ENCODE measurements around the gene VNN1. TPM values are rescaled to one million over a fixed set of nuclear protein-coding genes. Genes with fewer than 3 reads are reported as not detected.
"Not testable (repeated sequence)": the region's sequence is repeated elsewhere in the genome, so short reads cannot be mapped to it uniquely, and the experiment has no call there.

VNN1 gene
- polyA plus RNA-seq, 2 donors, result 0.28 to 0.29 TPM

DNA sequence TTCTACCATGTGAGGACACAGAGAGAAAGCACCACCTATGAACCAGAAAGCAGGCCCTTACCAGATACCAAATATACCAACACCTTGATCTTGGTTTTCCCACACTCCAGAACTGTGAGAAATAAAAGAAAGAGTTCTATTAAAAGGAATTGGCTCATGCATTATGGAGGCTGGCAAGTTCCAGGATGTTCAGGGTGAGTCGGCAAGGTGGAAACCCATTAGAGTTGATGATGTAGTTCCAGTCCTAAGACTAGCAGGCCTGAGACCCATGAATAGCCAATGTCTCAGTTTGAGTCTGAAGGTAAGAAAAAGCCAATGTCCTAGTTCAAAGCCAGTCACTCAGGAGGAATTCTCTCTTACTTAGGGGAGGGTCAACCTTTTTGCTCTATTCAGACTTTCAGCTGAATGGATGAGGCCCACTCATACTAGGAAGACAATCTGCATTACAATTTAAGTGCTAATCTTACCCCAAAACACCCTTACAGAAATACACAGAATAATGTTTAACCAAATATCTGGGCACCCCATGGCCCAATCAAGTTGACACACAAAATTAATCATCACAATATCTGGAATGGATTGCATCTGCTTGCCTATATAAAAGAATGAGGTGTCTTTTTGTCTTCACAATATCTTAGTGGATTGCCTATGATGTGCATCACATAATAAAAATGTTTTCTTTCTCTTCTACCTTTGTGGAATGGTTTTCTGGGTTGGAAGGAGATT lies 49.4 kb downstream of the VNN1 start:
- Histone ChIP-seq H3K27ac (ENCODE audit: low read depth in 2 of 2, low read length in 1 of 2) (no peak overlapping the region), H3K9me3 (ENCODE audit: control insufficient read depth in 2 of 2, insufficient read depth in 1 of 2, low read depth in 1 of 2, low read length in 1 of 2) (no peaks in the 10 kb centered on the region), H3K27me3 (ENCODE audit: control insufficient read depth in 1 of 2, insufficient read depth in 2 of 2, low read length in 2 of 2) (no peaks in the 10 kb centered on the region), H3K36me3 (ENCODE audit: control insufficient read depth in 2 of 2, insufficient read depth in 2 of 2, low read length in 1 of 2) (no peaks in the 10 kb centered on the region), H3K4me3 (ENCODE audit: low read depth in 1 of 2, low read length in 2 of 2) (no peak overlapping the region), H3K4me1 (ENCODE audit: control insufficient read depth in 2 of 2, insufficient read depth in 2 of 2, low read length in 1 of 2) (no peaks in the 10 kb centered on the region)
- WGBS, 2 donors, result 99 to 100% methylated on average over 1 of the region's 1 CpG

DNA sequence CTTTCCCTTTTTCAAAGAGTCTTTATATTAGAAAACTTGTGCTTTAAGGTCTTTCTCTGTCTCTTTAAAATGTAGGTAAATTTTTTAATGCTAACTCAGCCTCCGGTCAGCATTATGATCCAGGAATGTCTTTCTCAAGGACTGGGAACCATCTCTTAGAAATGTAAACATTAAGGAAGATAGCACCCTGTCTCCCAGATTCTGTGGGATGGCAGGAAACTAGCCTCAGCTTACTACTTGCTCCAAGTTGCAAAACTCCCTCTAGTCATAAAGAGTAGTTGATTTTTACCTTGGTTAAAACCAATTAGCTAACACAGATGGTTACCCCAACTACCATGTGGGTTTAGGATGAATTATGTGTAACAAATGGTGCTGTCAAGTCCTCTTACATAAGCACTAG lies 50.2 kb downstream of the VNN1 start:
- Histone ChIP-seq H3K27ac (ENCODE audit: low read depth in 2 of 2, low read length in 1 of 2) (no peak overlapping the region), H3K4me1 (ENCODE audit: control insufficient read depth in 2 of 2, insufficient read depth in 2 of 2, low read length in 1 of 2) (no peaks in the 10 kb centered on the region), H3K9me3 (ENCODE audit: control insufficient read depth in 2 of 2, insufficient read depth in 1 of 2, low read depth in 1 of 2, low read length in 1 of 2) (no peaks in the 10 kb centered on the region), H3K27me3 (ENCODE audit: control insufficient read depth in 1 of 2, insufficient read depth in 2 of 2, low read length in 2 of 2) (no peaks in the 10 kb centered on the region), H3K36me3 (ENCODE audit: control insufficient read depth in 2 of 2, insufficient read depth in 2 of 2, low read length in 1 of 2) (no peaks in the 10 kb centered on the region), H3K4me3 (ENCODE audit: low read depth in 1 of 2, low read length in 2 of 2) (no peak overlapping the region)
- 77 to 82% methylated on average over 1 of the region's 1 CpG for WGBS, 2 donors

DNA sequence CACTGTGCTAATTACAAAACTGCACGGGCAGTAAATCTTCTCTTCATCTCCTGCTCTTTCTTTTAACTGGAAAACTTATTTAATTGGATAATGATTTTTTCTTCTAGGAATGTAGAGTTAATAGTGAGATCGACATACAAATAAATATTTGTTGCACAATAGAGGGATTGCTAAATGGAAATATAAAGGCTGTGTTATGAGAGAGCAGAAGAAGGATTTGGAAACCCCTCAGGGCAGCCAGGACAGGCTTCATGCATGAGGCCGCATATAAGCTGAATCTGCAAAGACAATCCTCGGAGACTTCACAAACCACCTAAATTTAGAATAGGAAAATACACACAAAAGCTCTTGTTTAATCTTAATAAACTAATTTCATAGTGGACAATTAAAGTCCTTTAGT lies 51.9 kb downstream of the VNN1 start:
- Histone ChIP-seq H3K4me3 (ENCODE audit: low read depth in 1 of 2, low read length in 2 of 2) (no peak overlapping the region), H3K27me3 (ENCODE audit: control insufficient read depth in 1 of 2, insufficient read depth in 2 of 2, low read length in 2 of 2) (no peaks in the 10 kb centered on the region), H3K9me3 (ENCODE audit: control insufficient read depth in 2 of 2, insufficient read depth in 1 of 2, low read depth in 1 of 2, low read length in 1 of 2) (no peaks in the 10 kb centered on the region), H3K27ac (ENCODE audit: low read depth in 2 of 2, low read length in 1 of 2) (no peak overlapping the region), H3K4me1 (ENCODE audit: control insufficient read depth in 2 of 2, insufficient read depth in 2 of 2, low read length in 1 of 2) (no peaks in the 10 kb centered on the region), H3K36me3 (ENCODE audit: control insufficient read depth in 2 of 2, insufficient read depth in 2 of 2, low read length in 1 of 2) (no peaks in the 10 kb centered on the region)
- WGBS, 2 donors, result 76 to 87% methylated on average over 4 of the region's 4 CpGs

DNA sequence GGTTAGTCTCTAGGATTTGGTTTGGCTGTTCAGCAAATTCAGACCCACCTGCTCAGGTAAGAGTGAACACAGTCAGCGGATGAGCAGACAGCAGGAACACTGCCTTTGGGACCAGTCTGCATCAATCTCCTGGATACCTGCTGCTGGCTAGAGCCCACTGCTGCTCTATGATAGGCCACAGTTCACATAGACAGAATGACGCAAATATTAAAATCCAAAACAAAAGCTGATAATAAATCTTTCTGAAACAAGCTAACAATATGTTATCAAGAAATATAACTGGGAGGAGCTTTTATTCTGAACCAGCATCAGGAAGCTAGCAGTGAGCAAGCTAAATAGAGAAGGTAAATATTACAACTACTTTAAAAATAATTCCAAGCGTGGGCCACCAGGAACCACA lies 54.8 kb downstream of the VNN1 start, which contains the start of gene TAAR1:
Gene TAAR1 (minus strand): TSS at position 101 of the 400 bp plus-strand sequence. CDS start 13,179 bp downstream, outside the sequence.
- no peak within 1 kb of the TSS for H3K4me3 ChIP-seq (ENCODE audit: low read depth in 1 of 2, low read length in 2 of 2)
- WGBS, 2 donors, result 73 to 89% methylated on average over 3 of the region's 3 CpGs
- H3K4me1 ChIP-seq (ENCODE audit: control insufficient read depth in 2 of 2, insufficient read depth in 2 of 2, low read length in 1 of 2), result no peaks in the 10 kb centered on the region
- H3K36me3 ChIP-seq (ENCODE audit: control insufficient read depth in 2 of 2, insufficient read depth in 2 of 2, low read length in 1 of 2), result no peaks in the 10 kb centered on the region
- no peaks in the 10 kb centered on the region for H3K27me3 ChIP-seq (ENCODE audit: control insufficient read depth in 1 of 2, insufficient read depth in 2 of 2, low read length in 2 of 2)
- H3K9me3 ChIP-seq (ENCODE audit: control insufficient read depth in 2 of 2, insufficient read depth in 1 of 2, low read depth in 1 of 2, low read length in 1 of 2), result no peaks in the 10 kb centered on the region
- no peak within 1 kb of the TSS for H3K27ac ChIP-seq (ENCODE audit: low read depth in 2 of 2, low read length in 1 of 2)

- no peaks in the 10 kb centered on the region for H3K9me3 ChIP-seq (ENCODE audit: control insufficient read depth in 2 of 2, insufficient read depth in 1 of 2, low read depth in 1 of 2, low read length in 1 of 2)
- H3K27ac ChIP-seq (ENCODE audit: low read depth in 2 of 2, low read length in 1 of 2), result no peak overlapping the region
- H3K27me3 ChIP-seq (ENCODE audit: control insufficient read depth in 1 of 2, insufficient read depth in 2 of 2, low read length in 2 of 2), result no peaks in the 10 kb centered on the region
- no peak overlapping the region for H3K4me3 ChIP-seq (ENCODE audit: low read depth in 1 of 2, low read length in 2 of 2)
- no peaks in the 10 kb centered on the region for H3K36me3 ChIP-seq (ENCODE audit: control insufficient read depth in 2 of 2, insufficient read depth in 2 of 2, low read length in 1 of 2)
- WGBS, 2 donors, result 84 to 85% methylated on average over 3 of the region's 3 CpGs
- H3K4me1 ChIP-seq (ENCODE audit: control insufficient read depth in 2 of 2, insufficient read depth in 2 of 2, low read length in 1 of 2), result no peaks in the 10 kb centered on the region
These were observed 62.8 kb downstream of the VNN1 start for GRCh38 chr6:132651062-132651461.

DNA sequence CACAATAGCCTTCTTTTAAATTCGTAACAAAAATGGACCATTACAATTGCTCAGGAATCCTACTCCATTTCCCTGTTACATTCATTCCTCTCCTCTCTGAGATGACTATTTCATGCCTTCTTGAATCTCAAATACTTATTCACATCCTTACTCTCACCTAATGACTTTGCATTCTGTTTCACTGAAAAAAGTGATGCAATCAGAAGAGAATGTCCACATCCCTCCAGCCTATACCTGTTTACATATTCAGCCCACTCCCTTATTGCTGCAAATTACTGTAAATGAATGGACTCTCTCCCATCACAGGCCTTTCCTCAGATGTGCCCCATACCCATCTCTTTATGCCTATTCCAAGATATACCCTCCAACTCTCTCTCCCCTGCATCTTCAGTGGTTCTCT lies 63.4 kb downstream of the VNN1 start:
- Histone ChIP-seq H3K4me1 (ENCODE audit: control insufficient read depth in 2 of 2, insufficient read depth in 2 of 2, low read length in 1 of 2) (no peaks in the 10 kb centered on the region), H3K27ac (ENCODE audit: low read depth in 2 of 2, low read length in 1 of 2) (no peak overlapping the region), H3K27me3 (ENCODE audit: control insufficient read depth in 1 of 2, insufficient read depth in 2 of 2, low read length in 2 of 2) (no peaks in the 10 kb centered on the region), H3K4me3 (ENCODE audit: low read depth in 1 of 2, low read length in 2 of 2) (no peak overlapping the region), H3K9me3 (ENCODE audit: control insufficient read depth in 2 of 2, insufficient read depth in 1 of 2, low read depth in 1 of 2, low read length in 1 of 2) (no peaks in the 10 kb centered on the region), H3K36me3 (ENCODE audit: control insufficient read depth in 2 of 2, insufficient read depth in 2 of 2, low read length in 1 of 2) (no peaks in the 10 kb centered on the region)
- WGBS, 2 donors, result 82 to 91% methylated on average over 1 of the region's 1 CpG

- Histone ChIP-seq H3K36me3 (ENCODE audit: control insufficient read depth in 2 of 2, insufficient read depth in 2 of 2, low read length in 1 of 2) (no peaks in the 10 kb centered on the region), H3K4me1 (ENCODE audit: control insufficient read depth in 2 of 2, insufficient read depth in 2 of 2, low read length in 1 of 2) (no peaks in the 10 kb centered on the region), H3K4me3 (ENCODE audit: low read depth in 1 of 2, low read length in 2 of 2) (no peak overlapping the region), H3K27ac (ENCODE audit: low read depth in 2 of 2, low read length in 1 of 2) (no peak overlapping the region), H3K27me3 (ENCODE audit: control insufficient read depth in 1 of 2, insufficient read depth in 2 of 2, low read length in 2 of 2) (no peaks in the 10 kb centered on the region), H3K9me3 (ENCODE audit: control insufficient read depth in 2 of 2, insufficient read depth in 1 of 2, low read depth in 1 of 2, low read length in 1 of 2) (no peaks in the 10 kb centered on the region)
- WGBS, 2 donors, result 34 to 47% methylated on average over 2 of the region's 2 CpGs
These were observed 65.0 kb downstream of the VNN1 start for GRCh38 chr6:132648828-132649227.

- no peaks in the 10 kb centered on the region for H3K27me3 ChIP-seq (ENCODE audit: control insufficient read depth in 1 of 2, insufficient read depth in 2 of 2, low read length in 2 of 2)
- H3K9me3 ChIP-seq (ENCODE audit: control insufficient read depth in 2 of 2, insufficient read depth in 1 of 2, low read depth in 1 of 2, low read length in 1 of 2), result no peaks in the 10 kb centered on the region
- no peaks in the 10 kb centered on the region for H3K36me3 ChIP-seq (ENCODE audit: control insufficient read depth in 2 of 2, insufficient read depth in 2 of 2, low read length in 1 of 2)
- no peak overlapping the region for H3K4me3 ChIP-seq (ENCODE audit: low read depth in 1 of 2, low read length in 2 of 2)
- no peaks in the 10 kb centered on the region for H3K4me1 ChIP-seq (ENCODE audit: control insufficient read depth in 2 of 2, insufficient read depth in 2 of 2, low read length in 1 of 2)
- no peak overlapping the region for H3K27ac ChIP-seq (ENCODE audit: low read depth in 2 of 2, low read length in 1 of 2)
- WGBS, 2 donors, result 25 to 32% methylated on average over 2 of the region's 2 CpGs
These were observed 65.5 kb downstream of the VNN1 start for GRCh38 chr6:132648356-132648755.

DNA sequence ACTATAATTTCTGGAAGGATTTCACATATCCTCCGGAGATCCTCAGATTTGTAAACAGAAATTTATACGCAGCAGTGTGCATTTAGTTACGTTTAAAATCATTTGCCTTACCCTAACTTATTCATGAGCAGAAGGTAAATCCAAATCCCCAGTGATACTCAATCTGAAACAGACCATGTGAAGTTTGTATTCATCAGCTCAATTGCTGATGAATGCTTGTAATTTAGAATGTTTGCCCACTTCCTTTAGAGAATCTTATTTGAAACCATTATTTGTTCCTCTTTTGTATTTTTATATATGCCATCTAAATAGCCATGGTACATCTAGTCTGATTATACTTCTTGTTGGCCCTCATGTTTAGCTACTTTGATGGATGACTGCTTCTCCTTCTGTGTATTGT lies 70.3 kb downstream of the VNN1 start:
- no peak overlapping the region for H3K4me3 ChIP-seq (ENCODE audit: low read depth in 1 of 2, low read length in 2 of 2)
- no peaks in the 10 kb centered on the region for H3K4me1 ChIP-seq (ENCODE audit: control insufficient read depth in 2 of 2, insufficient read depth in 2 of 2, low read length in 1 of 2)
- H3K27ac ChIP-seq (ENCODE audit: low read depth in 2 of 2, low read length in 1 of 2), result no peak overlapping the region
- no peaks in the 10 kb centered on the region for H3K36me3 ChIP-seq (ENCODE audit: control insufficient read depth in 2 of 2, insufficient read depth in 2 of 2, low read length in 1 of 2)
- WGBS, 2 donors, result 52 to 63% methylated on average over 3 of the region's 3 CpGs
- no peaks in the 10 kb centered on the region for H3K9me3 ChIP-seq (ENCODE audit: control insufficient read depth in 2 of 2, insufficient read depth in 1 of 2, low read depth in 1 of 2, low read length in 1 of 2)
- no peaks in the 10 kb centered on the region for H3K27me3 ChIP-seq (ENCODE audit: control insufficient read depth in 1 of 2, insufficient read depth in 2 of 2, low read length in 2 of 2)

DNA sequence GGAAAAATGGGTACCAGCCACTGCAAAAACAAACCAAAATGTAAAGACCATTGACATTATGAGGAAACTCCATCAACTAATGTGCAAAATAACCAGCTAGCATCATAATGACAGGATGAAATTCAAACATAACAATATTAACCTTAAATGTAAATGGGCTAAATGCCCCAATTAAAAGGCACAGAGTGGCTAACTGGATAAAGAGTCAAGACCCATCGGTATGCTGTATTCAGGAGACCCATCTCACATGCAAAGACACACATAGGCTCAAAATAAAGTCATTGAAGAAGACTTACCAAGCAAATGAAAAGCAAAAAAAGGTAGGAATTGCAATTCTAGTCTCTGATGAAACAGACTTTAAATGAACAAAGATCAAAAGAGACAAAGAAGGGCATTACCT lies 76.7 kb downstream of the VNN1 start:
- H3K27me3 ChIP-seq (ENCODE audit: control insufficient read depth in 1 of 2, insufficient read depth in 2 of 2, low read length in 2 of 2); H3K36me3 ChIP-seq (ENCODE audit: control insufficient read depth in 2 of 2, insufficient read depth in 2 of 2, low read length in 1 of 2): not testable (repeated sequence)
- WGBS, 2 donors, result 87 to 89% methylated on average over 1 of the region's 1 CpG

More for the DNA sequence above, 76.7 kb downstream of the VNN1 start:
- not testable (repeated sequence) for H3K4me3 ChIP-seq (ENCODE audit: low read depth in 1 of 2, low read length in 2 of 2); H3K4me1 ChIP-seq (ENCODE audit: control insufficient read depth in 2 of 2, insufficient read depth in 2 of 2, low read length in 1 of 2); H3K27ac ChIP-seq (ENCODE audit: low read depth in 2 of 2, low read length in 1 of 2); H3K9me3 ChIP-seq (ENCODE audit: control insufficient read depth in 2 of 2, insufficient read depth in 1 of 2, low read depth in 1 of 2, low read length in 1 of 2)
